ENCODE data around the gene ZFYVE28.

DNA sequence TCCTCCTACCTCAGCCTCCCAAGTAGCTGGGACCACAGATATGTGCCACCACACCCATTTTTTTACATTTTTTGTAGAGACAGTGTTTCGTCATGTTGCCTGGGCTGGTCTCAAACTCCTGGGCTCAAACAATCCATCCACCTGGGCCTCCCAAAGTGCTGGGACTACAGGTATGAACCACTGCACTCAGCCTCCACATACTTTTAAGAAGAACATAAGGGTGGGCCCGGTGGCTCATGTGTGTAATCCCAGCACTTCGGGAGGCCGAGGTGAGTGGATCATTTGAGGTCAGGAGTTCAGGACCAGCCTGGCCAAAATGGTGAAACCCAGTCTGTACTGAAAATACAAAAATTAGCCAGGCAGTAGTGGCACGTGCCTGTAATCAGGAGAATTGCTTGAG lies 105.1 kb downstream of the ZFYVE28 start:
- TF ChIP-seq, protein P1, sequence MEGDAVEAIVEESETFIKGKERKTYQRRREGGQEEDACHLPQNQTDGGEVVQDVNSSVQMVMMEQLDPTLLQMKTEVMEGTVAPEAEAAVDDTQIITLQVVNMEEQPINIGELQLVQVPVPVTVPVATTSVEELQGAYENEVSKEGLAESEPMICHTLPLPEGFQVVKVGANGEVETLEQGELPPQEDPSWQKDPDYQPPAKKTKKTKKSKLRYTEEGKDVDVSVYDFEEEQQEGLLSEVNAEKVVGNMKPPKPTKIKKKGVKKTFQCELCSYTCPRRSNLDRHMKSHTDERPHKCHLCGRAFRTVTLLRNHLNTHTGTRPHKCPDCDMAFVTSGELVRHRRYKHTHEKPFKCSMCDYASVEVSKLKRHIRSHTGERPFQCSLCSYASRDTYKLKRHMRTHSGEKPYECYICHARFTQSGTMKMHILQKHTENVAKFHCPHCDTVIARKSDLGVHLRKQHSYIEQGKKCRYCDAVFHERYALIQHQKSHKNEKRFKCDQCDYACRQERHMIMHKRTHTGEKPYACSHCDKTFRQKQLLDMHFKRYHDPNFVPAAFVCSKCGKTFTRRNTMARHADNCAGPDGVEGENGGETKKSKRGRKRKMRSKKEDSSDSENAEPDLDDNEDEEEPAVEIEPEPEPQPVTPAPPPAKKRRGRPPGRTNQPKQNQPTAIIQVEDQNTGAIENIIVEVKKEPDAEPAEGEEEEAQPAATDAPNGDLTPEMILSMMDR (IDR thresholded peaks at IDR 0.05; ENCODE audit: low read depth, low read length, poor library complexity, severe bottlenecking), result no peak
- TF ChIP-seq EZH2phosphoT487 (IDR thresholded peaks at IDR 0.05; ENCODE audit: borderline replicate concordance, low read length), result no peak
